HEK293T (cell line): Measurements from ENCODE around the gene DDIT3.

Experiments used
- BHLHE40 ChIP-seq: fragments of 450-650 bp; IDR thresholded peaks from 2 replicates; pipeline ENCODE4 v1.6.1; 2016; ENCODE audit warnings: mild to moderate bottlenecking, moderate library complexity, borderline replicate concordance
- HDGF ChIP-seq: fragments of 450-650 bp; IDR thresholded peaks from 2 replicates; pipeline ENCODE4 v1.6.1; 2017; ENCODE audit warnings: antibody characterized with exemption, borderline replicate concordance
- TF ChIP-seq, protein P1 (sequence below): fragments of 450-650 bp; IDR thresholded peaks from 2 replicates; pipeline ENCODE4 v1.6.1; 2016

DNA sequence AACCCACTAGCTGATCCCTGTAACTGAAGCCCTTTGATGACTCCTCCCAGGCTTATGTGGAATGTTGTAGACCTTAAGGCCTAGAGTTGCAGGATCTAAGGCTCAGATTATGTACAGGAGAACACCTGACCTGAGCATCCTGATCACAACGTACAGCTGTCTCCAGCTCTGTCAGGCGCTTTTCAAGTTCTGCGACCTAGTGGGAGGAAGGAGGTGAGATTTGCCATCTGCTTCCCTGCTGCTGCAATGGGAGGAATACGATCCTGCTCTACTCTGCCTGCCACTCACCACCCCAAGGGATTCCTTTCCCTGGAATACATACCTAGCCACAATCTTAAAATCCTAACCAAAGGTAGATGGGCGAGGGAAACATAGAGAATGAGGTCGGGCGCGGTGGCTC is 12.8 kb upstream of the DDIT3 start:
- TF ChIP-seq BHLHE40 (no peak), HDGF (no peak)
- TF ChIP-seq, protein P1, sequence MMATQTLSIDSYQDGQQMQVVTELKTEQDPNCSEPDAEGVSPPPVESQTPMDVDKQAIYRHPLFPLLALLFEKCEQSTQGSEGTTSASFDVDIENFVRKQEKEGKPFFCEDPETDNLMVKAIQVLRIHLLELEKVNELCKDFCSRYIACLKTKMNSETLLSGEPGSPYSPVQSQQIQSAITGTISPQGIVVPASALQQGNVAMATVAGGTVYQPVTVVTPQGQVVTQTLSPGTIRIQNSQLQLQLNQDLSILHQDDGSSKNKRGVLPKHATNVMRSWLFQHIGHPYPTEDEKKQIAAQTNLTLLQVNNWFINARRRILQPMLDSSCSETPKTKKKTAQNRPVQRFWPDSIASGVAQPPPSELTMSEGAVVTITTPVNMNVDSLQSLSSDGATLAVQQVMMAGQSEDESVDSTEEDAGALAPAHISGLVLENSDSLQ: no peak
